NCI-H1092 (cell line): Measurements from ENCODE around the gene REV3L.
"Not testable (repeated sequence)": the region's sequence is repeated elsewhere in the genome, so short reads cannot be mapped to it uniquely, and the experiment has no call there.

Source experiments
- DNase-seq: peaks from one replicate; lab custom pipeline; 2025; lab: John Stamatoyannopoulos, UW

REV3L gene

DNA sequence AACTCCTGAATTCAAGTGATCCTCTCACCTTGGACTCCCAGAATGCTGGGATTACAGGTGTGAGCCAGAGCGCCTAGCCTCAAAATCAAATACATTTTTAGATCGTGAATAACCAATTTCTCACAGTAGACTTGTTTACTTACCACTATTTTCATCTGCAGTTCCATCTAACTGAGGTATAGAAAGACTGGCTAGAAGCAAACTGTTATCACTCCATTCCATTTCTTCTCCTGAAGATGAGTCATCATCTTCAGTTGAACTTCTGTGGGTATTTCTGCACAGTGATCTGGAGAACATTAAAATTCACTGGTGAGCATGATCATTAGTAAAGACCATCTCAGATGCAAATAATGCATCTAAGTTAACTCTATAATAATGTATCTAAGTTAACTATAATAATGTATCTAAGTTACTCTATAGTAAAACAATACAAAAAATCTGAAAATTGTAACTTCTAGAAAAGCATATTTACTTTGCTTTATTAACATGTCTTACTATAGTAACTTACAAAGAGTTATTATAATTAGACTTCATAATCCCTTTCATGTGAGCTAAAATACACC lies 105.4 kb downstream of the REV3L start:
- no peak for DNase-seq

DNA sequence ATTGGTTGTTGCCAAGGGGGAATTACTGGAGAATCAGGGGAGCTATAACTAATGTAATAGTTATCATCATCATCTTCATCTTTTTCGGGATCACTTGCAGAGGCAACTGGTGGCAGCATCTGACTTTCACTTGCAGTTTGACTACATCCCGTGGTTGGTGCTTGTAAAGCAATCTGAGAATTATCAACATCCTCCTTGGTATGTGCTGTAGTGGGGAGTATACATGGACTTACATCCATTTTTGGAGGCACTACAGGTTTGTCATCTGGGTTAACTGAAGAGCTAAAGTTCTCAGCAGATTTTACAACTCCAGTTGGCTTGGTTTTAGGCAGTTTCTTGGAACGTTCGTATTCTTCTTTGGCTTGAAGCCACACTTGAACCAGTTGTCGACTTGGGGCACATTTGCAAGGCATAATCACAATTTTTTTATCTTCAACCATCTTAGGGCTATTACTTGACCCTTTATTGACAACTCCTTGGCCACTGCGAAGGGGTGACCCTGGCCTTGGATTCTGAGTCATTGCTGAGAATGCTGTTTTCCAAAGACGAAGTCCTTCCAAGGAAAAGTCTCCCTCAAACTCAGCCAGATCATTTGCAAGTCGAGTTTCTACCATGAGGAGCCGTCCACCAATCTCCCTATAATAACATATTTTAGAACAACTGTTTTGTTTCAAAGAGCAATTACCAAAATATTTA lies 115.5 kb downstream of the REV3L start:
- no peak for DNase-seq

- no peak for DNase-seq
These were observed 121.4 kb downstream of the REV3L start for GRCh38 chr6:111361648-111362047.

DNA sequence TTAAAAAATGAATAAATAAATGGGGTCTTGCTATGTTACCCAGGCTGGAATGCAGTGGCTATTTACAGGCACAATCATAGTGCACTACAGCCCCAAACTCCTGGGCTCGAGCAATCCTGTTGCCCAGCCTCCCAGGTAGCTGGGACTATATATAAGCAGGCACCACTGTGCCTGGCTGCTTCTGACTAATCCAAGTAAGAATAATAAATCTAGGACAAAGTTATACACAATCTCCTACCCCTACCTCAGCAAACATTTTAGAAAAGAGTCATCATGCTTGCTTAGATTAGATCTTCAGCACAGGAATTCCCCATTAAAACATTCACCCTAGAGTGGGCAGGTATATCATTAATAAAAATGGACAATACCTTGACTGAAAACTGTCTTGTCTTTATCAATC lies 124.6 kb downstream of the REV3L start:
- DNase-seq = no peak

DNA sequence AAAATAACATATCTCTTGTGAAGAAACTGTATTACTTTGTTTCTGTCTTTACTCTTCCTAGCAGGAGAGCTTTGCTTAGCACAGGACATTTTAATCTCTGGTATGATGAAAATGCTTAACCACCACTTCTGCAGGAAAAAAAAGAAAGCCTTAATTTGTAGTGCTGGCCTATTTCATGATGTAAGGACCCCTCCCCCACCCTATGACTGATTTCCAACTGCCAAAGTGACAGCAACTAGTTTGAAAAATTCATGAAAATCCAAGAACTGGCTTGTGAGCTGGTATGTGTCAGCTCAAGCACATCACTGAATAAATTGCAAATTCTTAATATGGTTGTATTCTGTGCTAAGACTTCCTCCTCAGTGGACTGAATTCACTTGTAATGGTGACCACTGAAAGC lies 125.3 kb downstream of the REV3L start:
- no peak for DNase-seq

DNA sequence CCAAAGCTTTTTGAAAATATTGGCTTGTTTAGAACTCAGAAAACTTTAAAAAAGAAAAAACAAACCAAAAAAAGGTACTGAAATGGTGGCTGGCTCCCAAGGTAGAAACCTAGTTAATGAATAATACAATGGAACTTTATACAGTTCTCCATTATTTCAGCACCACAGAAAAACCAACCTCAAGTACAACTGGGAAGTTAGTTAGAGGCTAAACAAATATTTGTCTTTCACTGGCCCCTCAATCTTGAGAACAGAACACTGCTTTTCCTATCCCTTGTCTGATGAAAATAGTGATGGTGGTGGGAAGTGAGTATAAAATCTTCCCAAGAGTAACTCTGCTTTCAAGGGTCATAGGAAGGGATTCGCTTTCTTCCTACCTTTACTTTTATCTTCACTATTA lies 126.5 kb downstream of the REV3L start:
- no peak for DNase-seq

DNA sequence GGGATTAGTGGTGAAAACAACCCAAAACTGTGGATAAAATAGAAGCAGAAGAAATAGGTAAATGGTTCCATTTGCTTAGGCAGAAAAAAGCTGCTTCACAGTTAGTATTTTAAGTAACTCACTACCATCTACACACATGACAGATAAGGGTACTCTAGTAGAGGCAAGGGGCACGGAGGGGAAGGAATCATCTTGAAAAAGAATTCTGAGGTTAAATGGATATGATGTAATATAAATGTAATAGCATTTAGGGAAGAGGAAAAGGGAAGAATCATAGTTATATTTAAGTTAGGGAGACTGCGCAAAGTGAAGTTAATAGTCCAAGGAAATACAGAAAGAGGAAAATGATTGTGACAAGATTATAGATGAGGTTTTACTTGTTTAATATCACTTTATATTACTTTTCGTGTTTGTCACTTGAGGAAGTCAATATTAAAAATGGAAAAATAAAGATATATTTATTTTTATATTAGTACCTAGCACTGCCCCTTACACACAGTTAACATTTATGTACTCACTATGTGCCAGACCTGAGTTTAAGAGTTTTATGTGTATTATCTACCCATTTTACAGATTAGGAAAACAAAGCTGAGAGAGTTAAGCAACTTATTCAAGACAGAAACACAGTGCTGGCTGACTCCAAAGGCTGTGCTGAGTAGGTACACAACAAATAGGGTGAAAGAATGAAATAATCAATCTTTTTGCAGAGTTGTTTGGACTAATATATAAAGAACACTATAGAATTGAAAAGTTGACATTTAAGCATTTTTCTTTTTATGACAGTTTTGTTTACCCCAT lies 128.1 kb downstream of the REV3L start:
- no peak for DNase-seq

- DNase-seq = no peak
These were observed 129.0 kb downstream of the REV3L start for GRCh38 chr6:111353912-111354462.

DNA sequence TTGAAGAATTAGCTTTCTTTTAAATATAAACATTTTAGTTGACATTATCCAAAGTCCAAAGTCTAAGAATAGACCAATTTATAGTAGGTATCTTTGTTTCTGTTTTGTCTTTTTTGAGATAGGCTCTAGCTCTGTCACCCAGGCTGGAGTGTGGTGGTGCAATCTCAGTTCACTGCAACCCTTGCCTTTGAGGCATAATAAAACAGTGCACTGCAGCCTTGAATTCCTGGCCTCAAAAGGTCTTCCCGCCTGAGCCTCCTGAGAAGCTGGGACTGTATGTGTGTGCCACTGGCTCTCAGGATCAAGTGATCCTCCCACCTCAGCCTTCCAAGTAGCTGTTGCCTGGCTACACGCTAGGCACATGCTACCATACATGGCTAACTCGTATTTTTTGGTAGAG lies 135.4 kb downstream of the REV3L start:
- no peak for DNase-seq

- DNase-seq = no peak
These were observed 140.1 kb downstream of the REV3L start for GRCh38 chr6:111342913-111343312.

DNA sequence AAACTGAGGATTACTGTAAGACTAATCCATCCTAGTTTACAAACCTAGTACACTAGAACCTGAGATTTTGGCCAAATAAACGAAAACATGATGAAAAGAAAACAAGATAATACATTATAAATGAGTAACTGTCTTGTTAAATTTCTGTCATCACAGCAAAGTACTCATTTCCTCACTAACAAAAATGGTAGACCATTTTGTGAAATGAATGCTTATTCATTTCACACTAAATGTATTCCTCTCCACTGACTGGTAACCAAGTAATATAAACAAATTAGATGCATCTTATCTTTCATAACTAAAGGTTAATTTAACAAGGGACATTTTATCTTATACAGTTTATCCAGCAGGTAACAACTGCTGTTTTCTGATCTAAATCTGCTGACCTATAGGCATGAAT lies 143.7 kb downstream of the REV3L start:
- DNase-seq = no peak

- no peak for DNase-seq
These were observed 144.2 kb downstream of the REV3L start for GRCh38 chr6:111338843-111339242.

DNA sequence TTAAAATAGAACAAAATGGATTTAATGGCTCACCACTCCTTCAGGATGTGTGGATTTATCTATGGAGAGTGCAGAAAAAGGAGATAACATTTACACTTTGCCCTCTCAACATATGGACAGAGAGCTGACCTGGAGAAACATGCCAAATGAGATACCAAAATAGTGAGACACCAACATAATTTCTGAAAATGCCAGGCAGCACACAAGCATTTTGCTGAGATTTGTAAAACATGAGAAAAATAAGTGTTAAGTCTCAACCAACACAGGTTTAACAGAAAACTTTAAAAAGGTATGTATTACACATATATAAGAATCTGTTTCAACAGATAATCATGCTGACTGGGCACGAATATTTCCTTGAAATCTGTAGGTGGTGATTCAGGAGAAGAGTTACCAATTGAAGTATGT lies 145.2 kb downstream of the REV3L start:
- DNase-seq = no peak

GRCh38 chr6:111329882-111330633 lies 153.0 kb downstream of the REV3L start:
- DNase-seq = no peak

DNA sequence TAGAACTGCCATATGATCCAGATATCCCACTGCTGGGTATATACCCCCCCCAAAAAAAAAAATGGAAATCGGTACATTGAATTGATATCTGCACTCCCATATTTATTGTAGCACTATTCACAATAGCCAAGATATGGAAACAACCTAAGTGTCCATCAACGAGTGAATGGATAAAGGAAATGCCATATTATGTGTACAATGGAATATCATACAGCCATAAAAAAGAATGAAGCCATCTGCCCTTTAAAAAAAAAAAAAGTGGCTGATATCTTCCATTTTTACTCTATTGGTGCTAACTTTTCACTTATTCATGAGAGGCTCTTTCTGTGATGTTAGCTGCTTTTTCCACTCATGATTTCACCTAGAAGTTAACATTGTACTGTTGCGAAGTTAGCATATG lies 156.5 kb downstream of the REV3L start:
- DNase-seq = no peak

GRCh38 chr6:111322145-111322544 lies 160.9 kb downstream of the REV3L start:
- DNase-seq = no peak

GRCh38 chr6:111307950-111308349 lies 175.1 kb downstream of the REV3L start:
- DNase-seq = not testable (repeated sequence)

- no peak for DNase-seq
These were observed 175.7 kb downstream of the REV3L start for GRCh38 chr6:111307275-111307858.

- DNase-seq = no peak
These were observed 176.7 kb downstream of the REV3L start for GRCh38 chr6:111306104-111306888.

DNA sequence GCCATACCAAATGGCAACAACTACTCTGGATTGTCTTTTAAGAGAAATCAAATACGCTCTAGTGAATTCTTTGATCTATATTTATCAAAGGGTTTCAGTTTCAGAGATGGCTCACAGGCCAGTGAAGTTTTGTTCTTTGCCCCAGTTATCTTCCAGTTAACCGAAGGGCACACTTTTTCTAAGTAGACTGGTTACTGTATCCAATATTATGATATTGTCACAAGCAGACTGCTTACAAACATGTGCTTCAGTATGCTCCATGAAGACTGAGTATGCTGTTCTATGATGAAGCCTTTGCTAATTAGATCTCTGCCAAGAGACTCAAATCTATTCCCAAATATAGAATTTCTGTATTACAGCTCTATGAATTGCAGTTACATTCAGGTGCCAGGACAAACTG lies 181.1 kb downstream of the REV3L start:
- no peak for DNase-seq
